NCI-H2196 treated with DMSO at 0.1 percent for 48 hours (cell line): ENCODE data around the gene GUCY2C.
"Not testable (repeated sequence)": the region's sequence is repeated elsewhere in the genome, so short reads cannot be mapped to it uniquely, and the experiment has no call there.

Source experiments
- DNase-seq: peaks from one replicate; lab custom pipeline; 2025; ENCODE audit not compliant: unreplicated experiment; lab: John Stamatoyannopoulos, UW

Gene GUCY2C

GRCh38 chr12:14696265-14696741 is at the start of gene GUCY2C:
Gene GUCY2C (minus strand): TSS chr12:14696599. CDS start chr12:14696448, 151 bp downstream.
- no peak for DNase-seq

- no peak for DNase-seq
Observed at GRCh38 chr12:14743061-14743460, 46.7 kb upstream of the GUCY2C start.

GRCh38 chr12:14741942-14742341 is 45.5 kb upstream of the GUCY2C start:
- DNase-seq = no peak

GRCh38 chr12:14741153-14741552 is 44.8 kb upstream of the GUCY2C start:
- DNase-seq = no peak

GRCh38 chr12:14736441-14736840 is 40.0 kb upstream of the GUCY2C start:
- not testable (repeated sequence) for DNase-seq

- no peak for DNase-seq
Observed at GRCh38 chr12:14731821-14732220, 35.4 kb upstream of the GUCY2C start.

- DNase-seq = no peak
Observed at GRCh38 chr12:14729586-14729985, 33.2 kb upstream of the GUCY2C start.

- DNase-seq = no peak
Observed at GRCh38 chr12:14723763-14724162, 27.4 kb upstream of the GUCY2C start.

- no peak for DNase-seq
Observed at GRCh38 chr12:14716848-14717444, 20.5 kb upstream of the GUCY2C start.

- no peak for DNase-seq
Observed at GRCh38 chr12:14714437-14714836, 18.0 kb upstream of the GUCY2C start.

- DNase-seq = no peak
Observed at GRCh38 chr12:14710632-14711320, 14.4 kb upstream of the GUCY2C start.

- no peak for DNase-seq
Observed at GRCh38 chr12:14701809-14702568, 5.6 kb upstream of the GUCY2C start.

- DNase-seq = no peak
Observed at GRCh38 chr12:14700935-14701334, 4.5 kb upstream of the GUCY2C start.

- DNase-seq = no peak
Observed at GRCh38 chr12:14699923-14700322, 3.5 kb upstream of the GUCY2C start.

GRCh38 chr12:14698555-14698954 is 2.2 kb upstream of the GUCY2C start:
- DNase-seq = no peak

GRCh38 chr12:14695715-14696141 is 671 bp downstream of the GUCY2C start:
- no peak for DNase-seq

- no peak for DNase-seq
Observed at GRCh38 chr12:14694970-14695369, 1.4 kb downstream of the GUCY2C start.

GRCh38 chr12:14694145-14694714 is 2.2 kb downstream of the GUCY2C start:
- no peak for DNase-seq

GRCh38 chr12:14693116-14693515 is 3.3 kb downstream of the GUCY2C start:
- DNase-seq = no peak

- DNase-seq = no peak
Observed at GRCh38 chr12:14691560-14691959, 4.8 kb downstream of the GUCY2C start.

GRCh38 chr12:14689996-14690395 is 6.4 kb downstream of the GUCY2C start:
- no peak for DNase-seq

GRCh38 chr12:14689144-14689543 is 7.3 kb downstream of the GUCY2C start:
- no peak for DNase-seq
